GM19035 (cell line): ENCODE measurements around the gene CFAP298.
"Not testable (repeated sequence)": the region's sequence is repeated elsewhere in the genome, so short reads cannot be mapped to it uniquely, and the experiment has no call there.

Experiments
- ATAC-seq: cut with Tn5 transposase; IDR thresholded peaks from one replicate; pipeline ENCODE4 v1.9.1; 2021; ENCODE audit not compliant: unreplicated experiment

CFAP298 gene

GRCh38 chr21:32569261-32570230 is 42.6 kb downstream of the CFAP298 start:
- ATAC-seq: peak; percentile 81

- no peak for ATAC-seq
Observed at GRCh38 chr21:32567626-32568025, 44.6 kb downstream of the CFAP298 start.

- ATAC-seq: no peak
Observed at GRCh38 chr21:32566741-32567389, 45.3 kb downstream of the CFAP298 start.

- no peak for ATAC-seq
Observed at GRCh38 chr21:32565856-32566465, 46.2 kb downstream of the CFAP298 start.

GRCh38 chr21:32562915-32563314 is 49.3 kb downstream of the CFAP298 start:
- ATAC-seq: no peak

GRCh38 chr21:32562426-32562825 is 49.8 kb downstream of the CFAP298 start:
- no peak for ATAC-seq

- ATAC-seq: not testable (repeated sequence)
Observed at GRCh38 chr21:32561476-32561875, 50.7 kb downstream of the CFAP298 start.

- ATAC-seq: no peak
Observed at GRCh38 chr21:32560896-32561295, 51.3 kb downstream of the CFAP298 start.

- ATAC-seq: no peak
Observed at GRCh38 chr21:32559006-32559610, 53.1 kb downstream of the CFAP298 start.

GRCh38 chr21:32558106-32558505 is 54.1 kb downstream of the CFAP298 start:
- no peak for ATAC-seq

GRCh38 chr21:32554832-32555638 is 57.1 kb downstream of the CFAP298 start:
- ATAC-seq: no peak

GRCh38 chr21:32549886-32550285 is 62.3 kb downstream of the CFAP298 start:
- no peak for ATAC-seq

- ATAC-seq: no peak
Observed at GRCh38 chr21:32549440-32549839, 62.7 kb downstream of the CFAP298 start.
